ENCODE measurements around the gene TRMT2B.
"Not testable (repeated sequence)": the region's sequence is repeated elsewhere in the genome, so short reads cannot be mapped to it uniquely, and the experiment has no call there.

DNA sequence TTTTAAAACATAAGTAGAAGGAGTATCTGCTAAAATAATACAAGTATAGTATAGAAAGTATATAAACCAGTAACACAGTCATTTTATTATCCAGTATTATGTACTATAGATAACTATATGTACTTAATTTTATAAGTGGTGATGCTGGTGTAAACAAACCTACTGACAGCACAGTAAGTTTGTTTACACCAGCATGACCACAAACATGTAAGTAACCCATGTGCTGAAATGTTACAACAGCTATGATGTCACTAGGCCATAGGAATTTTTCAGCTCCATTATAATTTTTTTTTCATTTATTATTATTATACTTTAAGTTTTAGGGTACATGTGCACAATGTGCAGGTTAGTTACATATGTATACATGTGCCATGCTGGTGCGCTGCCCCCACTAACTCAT lies 39.9 kb downstream of the TRMT2B start:
- TF ChIP-seq, protein P1, sequence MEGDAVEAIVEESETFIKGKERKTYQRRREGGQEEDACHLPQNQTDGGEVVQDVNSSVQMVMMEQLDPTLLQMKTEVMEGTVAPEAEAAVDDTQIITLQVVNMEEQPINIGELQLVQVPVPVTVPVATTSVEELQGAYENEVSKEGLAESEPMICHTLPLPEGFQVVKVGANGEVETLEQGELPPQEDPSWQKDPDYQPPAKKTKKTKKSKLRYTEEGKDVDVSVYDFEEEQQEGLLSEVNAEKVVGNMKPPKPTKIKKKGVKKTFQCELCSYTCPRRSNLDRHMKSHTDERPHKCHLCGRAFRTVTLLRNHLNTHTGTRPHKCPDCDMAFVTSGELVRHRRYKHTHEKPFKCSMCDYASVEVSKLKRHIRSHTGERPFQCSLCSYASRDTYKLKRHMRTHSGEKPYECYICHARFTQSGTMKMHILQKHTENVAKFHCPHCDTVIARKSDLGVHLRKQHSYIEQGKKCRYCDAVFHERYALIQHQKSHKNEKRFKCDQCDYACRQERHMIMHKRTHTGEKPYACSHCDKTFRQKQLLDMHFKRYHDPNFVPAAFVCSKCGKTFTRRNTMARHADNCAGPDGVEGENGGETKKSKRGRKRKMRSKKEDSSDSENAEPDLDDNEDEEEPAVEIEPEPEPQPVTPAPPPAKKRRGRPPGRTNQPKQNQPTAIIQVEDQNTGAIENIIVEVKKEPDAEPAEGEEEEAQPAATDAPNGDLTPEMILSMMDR (IDR thresholded peaks at IDR 0.05), result not testable (repeated sequence)
- not testable (repeated sequence) for TF ChIP-seq POLR2A (IDR thresholded peaks at IDR 0.05); POLR2AphosphoS5 (IDR thresholded peaks at IDR 0.05); EP300 (IDR thresholded peaks at IDR 0.05; ENCODE audit: low read depth)
